Caco-2 (cell line): ENCODE results near the gene SLC7A9. TPM values are rescaled to one million over a fixed set of nuclear protein-coding genes. Genes with fewer than 3 reads are reported as not detected.

Experiments used
- BruUV-seq: library from RNA; stranded (reverse); fragments of 400-500 nt; replicated peaks from 2 replicates; lab custom pipeline; 2021; lab: Mats Ljungman, UMichigan
- CTCF ChIA-PET: fragments of 300-600 bp; sonication (Branson Sonifier 250); formaldehyde crosslinking; loops from one replicate; lab custom pipeline; 2022; ENCODE audit warnings: antibody characterized with exemption; lab: Charles Lee
- POLR2A ChIA-PET: fragments of 300-600 bp; sonication (Branson Sonifier 250); formaldehyde crosslinking; loops from one replicate; lab custom pipeline; 2022; ENCODE audit warnings: antibody characterized with exemption; lab: Charles Lee
- DNase-seq, 2 experiments: peaks; one replicate each; pipeline versions ENCODE4 v3.0.0 to v3.0.0-alpha.2; 2020 to 2022
- H3K27me3 ChIP-seq: replicated peaks from 2 replicates; pipeline ENCODE4 v1.6.0; 2011; ENCODE audit warnings: low read length; ENCODE audit not compliant: control insufficient read depth, insufficient read depth
- H3K36me3 ChIP-seq: 2 replicates; pipeline ENCODE4 v1.5.1; 2011; ENCODE audit warnings: low read length; ENCODE audit not compliant: control insufficient read depth, insufficient read depth
- H3K4me1 ChIP-seq: fragments of 250-450 bp; sonication (Bioruptor Pico); 2 replicates; pipeline ENCODE4 v1.5.1; 2020; ENCODE audit warnings: mild to moderate bottlenecking
- H3K4me3 ChIP-seq: 2 replicates; pipeline ENCODE4 v1.5.1; 2011; ENCODE audit warnings: low read depth, mild to moderate bottlenecking, control low read depth, low read length
- H3K9me3 ChIP-seq: fragments of 250-450 bp; sonication (Bioruptor Pico); 2 replicates; pipeline ENCODE4 v1.5.1; 2020; ENCODE audit warnings: mild to moderate bottlenecking, moderate library complexity
- H3K27ac Mint-ChIP-seq: one replicate; pipeline ENCODE4 v1.8.0; 2022; ENCODE audit warnings: mixed read lengths; ENCODE audit not compliant: unreplicated experiment
- H3K27me3 Mint-ChIP-seq: one replicate; pipeline ENCODE4 v1.8.0; 2022; ENCODE audit warnings: mixed read lengths; ENCODE audit not compliant: insufficient read depth, unreplicated experiment
- H3K36me3 Mint-ChIP-seq: one replicate; pipeline ENCODE4 v1.8.0; 2022; ENCODE audit warnings: mild to moderate bottlenecking, mixed read lengths; ENCODE audit not compliant: insufficient read depth, unreplicated experiment
- H3K4me1 Mint-ChIP-seq: one replicate; pipeline ENCODE4 v1.8.0; 2022; ENCODE audit warnings: low read depth, mixed read lengths; ENCODE audit not compliant: unreplicated experiment
- H3K4me3 Mint-ChIP-seq: one replicate; pipeline ENCODE4 v1.8.0; 2022; ENCODE audit warnings: mild to moderate bottlenecking, moderate library complexity, mixed read lengths; ENCODE audit not compliant: unreplicated experiment
- H3K9me3 Mint-ChIP-seq: one replicate; pipeline ENCODE4 v1.8.0; 2022; ENCODE audit warnings: mixed read lengths; ENCODE audit not compliant: unreplicated experiment
- CTCF ChIP-seq, 2 experiments: fragments of 200-600 bp in 1 of 2; IDR thresholded peaks; 1 replicate in 1 of 2; 2 replicates in 1 of 2; pipeline versions ENCODE4 v1.5.1 to v1.8.0; 2011 to 2022; ENCODE audit warnings: antibody characterized with exemption in 1 of 2, control low read depth in 1 of 2, inconsistent platforms in 1 of 2, low read depth in 1 of 2, low read length in 1 of 2, mild to moderate bottlenecking in 1 of 2, moderate library complexity in 1 of 2; ENCODE audit not compliant: insufficient read depth in 1 of 2, severe bottlenecking in 1 of 2, unreplicated experiment in 1 of 2
- intact Hi-C: fragments of 100-400 bp; cut with micrococcal nuclease; formaldehyde crosslinking; loops from one replicate; pipeline ENCODE4 v1.10.0; 2022; ENCODE audit not compliant: unreplicated experiment
- total RNA-seq: library from RNA; stranded (reverse); gene quantifications from 2 replicates; pipeline ENCODE4 v1.2.3, GENCODE V29; 2022

SLC7A9 gene
- total RNA-seq, 1 experiment from 2014 or later = 3.6 TPM

- no peaks in the 10 kb centered on the region for H3K4me1 Mint-ChIP-seq
- H3K9me3 ChIP-seq = no peaks in the 10 kb centered on the region
- TF ChIP-seq CTCF (IDR thresholded peaks at IDR 0.05; ENCODE audit: insufficient read depth in 1 of 2, low read depth in 1 of 2, low read length in 1 of 2, severe bottlenecking in 1 of 2, unreplicated experiment in 1 of 2) = no peak
- H3K27me3 ChIP-seq = no peaks in the 10 kb centered on the region
- no peak overlapping the region for H3K4me3 ChIP-seq
- CTCF ChIA-PET = interaction anchor here (0.6 kb wide), 1 partner anchor 133 kb away, joined by 4 read pairs; no protein-coding TSS in a partner anchor
- POLR2A ChIA-PET = interaction anchor here (0.6 kb wide), 1 partner anchor 837 kb away, joined by 9 read pairs; no protein-coding TSS in a partner anchor
- no peaks in the 10 kb centered on the region for H3K27me3 Mint-ChIP-seq
- no peaks in the 10 kb centered on the region for H3K36me3 ChIP-seq
- no TSS peak for BruUV-seq
- intact Hi-C loops = no loop called here
- H3K27ac Mint-ChIP-seq = no peak overlapping the region
- H3K4me1 ChIP-seq = no peaks in the 10 kb centered on the region
- no peak overlapping the region for H3K4me3 Mint-ChIP-seq
- no peak for DNase-seq
- H3K36me3 Mint-ChIP-seq = no peaks in the 10 kb centered on the region
- no peaks in the 10 kb centered on the region for H3K9me3 Mint-ChIP-seq
Observed at GRCh38 chr19:32822916-32823746, 46.4 kb downstream of the SLC7A9 start.

GRCh38 chr19:32819419-32820400 lies 49.9 kb downstream of the SLC7A9 start:
- no peaks in the 10 kb centered on the region for H3K36me3 Mint-ChIP-seq
- intact Hi-C loops = no loop called here
- TF ChIP-seq CTCF (IDR thresholded peaks at IDR 0.05; ENCODE audit: insufficient read depth in 1 of 2, low read depth in 1 of 2, low read length in 1 of 2, severe bottlenecking in 1 of 2, unreplicated experiment in 1 of 2) = no peak
- H3K4me3 ChIP-seq = no peak overlapping the region
- no peak overlapping the region for H3K4me3 Mint-ChIP-seq
- H3K9me3 ChIP-seq = no peaks in the 10 kb centered on the region
- no peaks in the 10 kb centered on the region for H3K27me3 ChIP-seq
- BruUV-seq = no TSS peak
- ChIA-PET POLR2A (interaction anchor here (0.6 kb wide), 1 partner anchor 50 kb away, joined by 3 read pairs; no protein-coding TSS in a partner anchor), CTCF (no interaction called here)
- peaks cover 12% of the 10 kb centered on the region for H3K4me1 Mint-ChIP-seq
- no peaks in the 10 kb centered on the region for H3K4me1 ChIP-seq
- DNase-seq = no peak
- H3K27me3 Mint-ChIP-seq = no peaks in the 10 kb centered on the region
- H3K36me3 ChIP-seq = no peaks in the 10 kb centered on the region
- no peaks in the 10 kb centered on the region for H3K9me3 Mint-ChIP-seq
- no peak overlapping the region for H3K27ac Mint-ChIP-seq

- no peaks in the 10 kb centered on the region for H3K36me3 Mint-ChIP-seq
- no peak overlapping the region for H3K27ac Mint-ChIP-seq
- Histone ChIP-seq H3K4me1 (no peaks in the 10 kb centered on the region), H3K36me3 (no peaks in the 10 kb centered on the region), H3K9me3 (no peaks in the 10 kb centered on the region), H3K27me3 (no peaks in the 10 kb centered on the region), H3K4me3 (no peak overlapping the region)
- intact Hi-C loops = no loop called here
- POLR2A ChIA-PET = no interaction called here
- peaks cover 12% of the 10 kb centered on the region for H3K4me1 Mint-ChIP-seq
- no peaks in the 10 kb centered on the region for H3K27me3 Mint-ChIP-seq
- DNase-seq = no peak
- no peak overlapping the region for H3K4me3 Mint-ChIP-seq
- no peaks in the 10 kb centered on the region for H3K9me3 Mint-ChIP-seq
- no peak for TF ChIP-seq CTCF (IDR thresholded peaks at IDR 0.05; ENCODE audit: insufficient read depth in 1 of 2, low read depth in 1 of 2, low read length in 1 of 2, severe bottlenecking in 1 of 2, unreplicated experiment in 1 of 2)
- no TSS peak for BruUV-seq
- CTCF ChIA-PET = no interaction called here
Observed at GRCh38 chr19:32818536-32818935, 51.0 kb downstream of the SLC7A9 start.
